ENCODE data around the gene MYZAP. TPM values are rescaled to one million over a fixed set of nuclear protein-coding genes. Genes with fewer than 3 reads are reported as not detected.

MYZAP gene
- total and polyA plus RNA-seq, 9 of the 15 experiments (the other 6 are each of a cell fraction or from before 2014, with no cell fraction given): 0.03 TPM; not detected in 8

DNA sequence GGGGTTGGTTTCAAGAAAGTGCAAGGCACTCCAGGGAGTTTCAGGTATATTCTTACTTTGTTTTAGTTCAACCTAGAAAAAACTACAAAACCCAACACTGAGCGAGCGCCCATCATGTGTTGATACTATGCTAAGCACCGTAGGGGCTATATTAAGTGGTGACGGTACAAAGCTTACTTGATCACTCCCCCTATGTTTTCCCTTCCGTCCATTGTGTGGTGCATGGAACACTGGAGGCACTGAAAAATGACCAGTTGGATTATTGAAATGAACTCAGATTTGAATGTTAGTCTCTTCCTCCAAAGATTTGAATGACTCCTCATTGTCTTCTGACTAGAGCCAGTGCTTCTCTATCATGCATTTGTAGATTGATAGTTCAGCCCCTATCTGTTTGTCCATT is 6.6 kb downstream of the MYZAP start:
- no peaks in the 10 kb centered on the region for H3K9me1 ChIP-seq (ENCODE audit: control insufficient read depth, insufficient read depth, low read length)
- ChIA-PET CTCF (ENCODE audit: low intra/inter-chr PET ratio) (no interaction called here), POLR2A (no interaction called here)
- no peaks in the 10 kb centered on the region for H3K9me3 ChIP-seq (replicated peaks; ENCODE audit: control insufficient read depth, insufficient read depth, low read depth, low read length)
- H3K27ac ChIP-seq (ENCODE audit: extremely low read depth, low read depth, low read length): no peak overlapping the region
- TF ChIP-seq TBL1XR1 (IDR thresholded peaks at IDR 0.05; ENCODE audit: low read length in 2 of 2) (no peak), TEAD1 (CRISPR knock-in tag; IDR thresholded peaks at IDR 0.05) (no peak), XRCC3 (IDR thresholded peaks at IDR 0.05) (no peak), STAT5A (IDR thresholded peaks at IDR 0.05; ENCODE audit: borderline replicate concordance, low read length) (no peak)
- TF ChIP-seq, protein P1, sequence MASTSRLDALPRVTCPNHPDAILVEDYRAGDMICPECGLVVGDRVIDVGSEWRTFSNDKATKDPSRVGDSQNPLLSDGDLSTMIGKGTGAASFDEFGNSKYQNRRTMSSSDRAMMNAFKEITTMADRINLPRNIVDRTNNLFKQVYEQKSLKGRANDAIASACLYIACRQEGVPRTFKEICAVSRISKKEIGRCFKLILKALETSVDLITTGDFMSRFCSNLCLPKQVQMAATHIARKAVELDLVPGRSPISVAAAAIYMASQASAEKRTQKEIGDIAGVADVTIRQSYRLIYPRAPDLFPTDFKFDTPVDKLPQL (IDR thresholded peaks at IDR 0.05; ENCODE audit: extremely low read depth, insufficient read length): no peak
- BruUV-seq (replicated peaks): no TSS peak
- no peak overlapping the region for H3K4me2 ChIP-seq (ENCODE audit: insufficient read depth, low read length)
- ATAC-seq (no peak), FAIRE-seq (no peak), DNase-seq (ENCODE audit: extremely low read depth in 1 of 4, low spot score in 3 of 4) (no peak)
- in situ Hi-C loops (cut with MboI): no loop called here
- H3K79me2 ChIP-seq (ENCODE audit: control insufficient read depth, insufficient read depth, low read length): no peaks in the 10 kb centered on the region
- H3K36me3 ChIP-seq (ENCODE audit: control insufficient read depth, insufficient read depth, low read length): no peaks in the 10 kb centered on the region; the same call in 2 of the 3 replicates
- H3K4me1 ChIP-seq (replicated peaks in 1 of 2; ENCODE audit: control insufficient read depth in 2 of 2, insufficient read depth in 2 of 2, low read length in 2 of 2): no peaks in the 10 kb centered on the region
- intact Hi-C loops (cut with micrococcal nuclease): no loop called here
- 0 out of 2 replicates have a peak, but pooled peaks cover 5% of the 10 kb centered on the region for H4K20me1 ChIP-seq (replicated peaks; ENCODE audit: control insufficient read depth, insufficient read depth, low read length)
- no peak overlapping the region for H2AFZ ChIP-seq (ENCODE audit: low read depth, low read length)
- H3K9ac ChIP-seq (ENCODE audit: insufficient read depth in 1 of 2, low read depth in 2 of 2, low read length in 2 of 2): no peak overlapping the region
- 0% methylated on average over 5 of the region's 5 CpGs for WGBS (ENCODE audit: insufficient coverage, low coverage, missing lambda C conversion rate)
- H3K4me3 ChIP-seq: no peak overlapping the region
- H3K27me3 ChIP-seq (ENCODE audit: control insufficient read depth in 2 of 2, insufficient read depth in 2 of 2, low read length in 2 of 2): peaks cover 16 to 42% of the 10 kb centered on the region in 2 experiments; a peak in 4 of 5 replicates

DNA sequence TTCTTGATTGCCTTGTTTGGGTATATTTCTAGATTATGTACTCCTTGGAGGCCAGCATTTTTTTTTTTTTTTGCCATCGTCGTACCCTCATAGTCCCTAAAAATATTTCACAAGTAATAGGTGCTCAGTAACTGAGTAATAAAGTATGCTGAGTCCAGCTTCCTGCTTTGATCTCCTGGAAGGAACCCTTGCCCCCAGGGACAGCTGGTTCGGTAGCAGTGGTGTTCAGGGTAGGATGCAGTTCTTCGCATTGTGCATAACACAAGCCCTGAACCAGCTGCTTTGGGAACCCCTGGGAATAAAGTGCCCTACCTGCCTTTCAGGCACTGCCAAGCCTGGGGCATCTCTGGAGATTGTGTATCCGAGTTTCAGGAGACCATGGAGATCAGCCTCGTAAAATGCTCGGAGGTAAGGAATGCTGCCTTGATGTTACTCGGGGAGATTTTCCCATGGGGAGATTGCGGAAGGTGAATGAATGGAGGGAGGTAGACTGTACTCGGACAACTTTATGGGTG is 7.6 kb downstream of the MYZAP start:
- ChIA-PET POLR2A (no interaction called here), CTCF (ENCODE audit: low intra/inter-chr PET ratio) (no interaction called here)
- DNase-seq (ENCODE audit: extremely low read depth in 1 of 4, low spot score in 3 of 4) (no peak), FAIRE-seq (no peak), ATAC-seq (no peak)
- no peaks in the 10 kb centered on the region for H3K9me1 ChIP-seq (ENCODE audit: control insufficient read depth, insufficient read depth, low read length)
- no TSS peak for BruUV-seq (replicated peaks)
- peaks cover 17 to 48% of the 10 kb centered on the region in 2 experiments for H3K27me3 ChIP-seq (ENCODE audit: control insufficient read depth in 2 of 2, insufficient read depth in 2 of 2, low read length in 2 of 2)
- no peaks in the 10 kb centered on the region for H3K9me3 ChIP-seq (replicated peaks; ENCODE audit: control insufficient read depth, insufficient read depth, low read depth, low read length)
- no peaks in the 10 kb centered on the region for H3K79me2 ChIP-seq (ENCODE audit: control insufficient read depth, insufficient read depth, low read length)
- H3K4me3 ChIP-seq: no peak overlapping the region
- intact Hi-C loops (cut with micrococcal nuclease): no loop called here
- H2AFZ ChIP-seq (ENCODE audit: low read depth, low read length): no peak overlapping the region
- in situ Hi-C loops (cut with MboI): no loop called here
- no peaks in the 10 kb centered on the region for H3K4me1 ChIP-seq (replicated peaks in 1 of 2; ENCODE audit: control insufficient read depth in 2 of 2, insufficient read depth in 2 of 2, low read length in 2 of 2)
- 2% methylated on average over 10 of the region's 10 CpGs for WGBS (ENCODE audit: insufficient coverage, low coverage, missing lambda C conversion rate)
- no peak overlapping the region for H3K4me2 ChIP-seq (ENCODE audit: insufficient read depth, low read length)
- no peaks in the 10 kb centered on the region; the same call in 2 of the 3 replicates for H3K36me3 ChIP-seq (ENCODE audit: control insufficient read depth, insufficient read depth, low read length)
- 0 out of 2 replicates have a peak, but pooled peaks cover 5% of the 10 kb centered on the region for H4K20me1 ChIP-seq (replicated peaks; ENCODE audit: control insufficient read depth, insufficient read depth, low read length)
- no peak overlapping the region for H3K27ac ChIP-seq (ENCODE audit: extremely low read depth, low read depth, low read length)
- no peak overlapping the region for H3K9ac ChIP-seq (ENCODE audit: insufficient read depth in 1 of 2, low read depth in 2 of 2, low read length in 2 of 2)
- TF ChIP-seq CBX3 (IDR thresholded peaks at IDR 0.05; ENCODE audit: borderline replicate concordance in 1 of 2, low read length in 2 of 2) (no peak), MYBL2 (IDR thresholded peaks at IDR 0.05; ENCODE audit: low read depth) (no peak), MYBL2 (CRISPR knock-in tag; IDR thresholded peaks at IDR 0.05; ENCODE audit: borderline replicate concordance) (no peak), ZNF146 (CRISPR knock-in tag; IDR thresholded peaks at IDR 0.05; ENCODE audit: unreplicated experiment) (no peak), ZNF184 (CRISPR knock-in tag; IDR thresholded peaks at IDR 0.05) (no peak), HLTF (IDR thresholded peaks at IDR 0.05) (no peak), NELFE (IDR thresholded peaks at IDR 0.05; ENCODE audit: insufficient read depth, insufficient read length) (no peak), ZNF121 (CRISPR knock-in tag; conservative IDR thresholded peaks at IDR 0.05) (no peak), ZBED1 (IDR thresholded peaks at IDR 0.05) (no peak)
- TF ChIP-seq, protein P2, sequence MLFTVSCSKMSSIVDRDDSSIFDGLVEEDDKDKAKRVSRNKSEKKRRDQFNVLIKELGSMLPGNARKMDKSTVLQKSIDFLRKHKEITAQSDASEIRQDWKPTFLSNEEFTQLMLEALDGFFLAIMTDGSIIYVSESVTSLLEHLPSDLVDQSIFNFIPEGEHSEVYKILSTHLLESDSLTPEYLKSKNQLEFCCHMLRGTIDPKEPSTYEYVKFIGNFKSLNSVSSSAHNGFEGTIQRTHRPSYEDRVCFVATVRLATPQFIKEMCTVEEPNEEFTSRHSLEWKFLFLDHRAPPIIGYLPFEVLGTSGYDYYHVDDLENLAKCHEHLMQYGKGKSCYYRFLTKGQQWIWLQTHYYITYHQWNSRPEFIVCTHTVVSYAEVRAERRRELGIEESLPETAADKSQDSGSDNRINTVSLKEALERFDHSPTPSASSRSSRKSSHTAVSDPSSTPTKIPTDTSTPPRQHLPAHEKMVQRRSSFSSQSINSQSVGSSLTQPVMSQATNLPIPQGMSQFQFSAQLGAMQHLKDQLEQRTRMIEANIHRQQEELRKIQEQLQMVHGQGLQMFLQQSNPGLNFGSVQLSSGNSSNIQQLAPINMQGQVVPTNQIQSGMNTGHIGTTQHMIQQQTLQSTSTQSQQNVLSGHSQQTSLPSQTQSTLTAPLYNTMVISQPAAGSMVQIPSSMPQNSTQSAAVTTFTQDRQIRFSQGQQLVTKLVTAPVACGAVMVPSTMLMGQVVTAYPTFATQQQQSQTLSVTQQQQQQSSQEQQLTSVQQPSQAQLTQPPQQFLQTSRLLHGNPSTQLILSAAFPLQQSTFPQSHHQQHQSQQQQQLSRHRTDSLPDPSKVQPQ (CRISPR knock-in tag; IDR thresholded peaks at IDR 0.05; ENCODE audit: borderline replicate concordance): no peak
